Measurements from ENCODE around the gene FAM234B.

DNA sequence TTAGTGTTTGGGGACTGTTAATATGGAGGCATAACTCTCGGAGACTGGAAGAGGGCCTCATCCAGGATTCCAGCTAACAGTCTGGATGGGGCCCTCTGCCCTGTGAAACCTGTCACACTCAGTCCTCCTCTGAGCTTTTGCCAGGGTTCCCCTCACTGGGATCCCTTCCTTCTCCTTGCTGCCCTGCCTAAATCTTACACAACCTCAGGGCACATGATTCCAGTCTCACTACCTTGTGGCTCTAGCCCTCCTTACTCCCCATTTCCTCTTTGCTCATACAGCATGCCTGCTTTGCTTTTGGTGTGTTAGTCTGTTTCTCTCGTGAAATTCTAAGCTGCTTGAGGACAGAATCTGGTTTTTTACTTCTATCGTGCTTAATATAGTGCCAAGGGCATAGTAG lies 60.2 kb downstream of the FAM234B start:
- TF ChIP-seq, protein P1, sequence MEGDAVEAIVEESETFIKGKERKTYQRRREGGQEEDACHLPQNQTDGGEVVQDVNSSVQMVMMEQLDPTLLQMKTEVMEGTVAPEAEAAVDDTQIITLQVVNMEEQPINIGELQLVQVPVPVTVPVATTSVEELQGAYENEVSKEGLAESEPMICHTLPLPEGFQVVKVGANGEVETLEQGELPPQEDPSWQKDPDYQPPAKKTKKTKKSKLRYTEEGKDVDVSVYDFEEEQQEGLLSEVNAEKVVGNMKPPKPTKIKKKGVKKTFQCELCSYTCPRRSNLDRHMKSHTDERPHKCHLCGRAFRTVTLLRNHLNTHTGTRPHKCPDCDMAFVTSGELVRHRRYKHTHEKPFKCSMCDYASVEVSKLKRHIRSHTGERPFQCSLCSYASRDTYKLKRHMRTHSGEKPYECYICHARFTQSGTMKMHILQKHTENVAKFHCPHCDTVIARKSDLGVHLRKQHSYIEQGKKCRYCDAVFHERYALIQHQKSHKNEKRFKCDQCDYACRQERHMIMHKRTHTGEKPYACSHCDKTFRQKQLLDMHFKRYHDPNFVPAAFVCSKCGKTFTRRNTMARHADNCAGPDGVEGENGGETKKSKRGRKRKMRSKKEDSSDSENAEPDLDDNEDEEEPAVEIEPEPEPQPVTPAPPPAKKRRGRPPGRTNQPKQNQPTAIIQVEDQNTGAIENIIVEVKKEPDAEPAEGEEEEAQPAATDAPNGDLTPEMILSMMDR (IDR thresholded peaks at IDR 0.05), result no peak
- no peak for TF ChIP-seq POLR2A (IDR thresholded peaks at IDR 0.05)
